NCI-H2196 treated with DMSO at 0.1 percent for 48 hours (cell line): ENCODE results near the gene NFATC3.

ENCODE experiments used
- DNase-seq: peaks from one replicate; lab custom pipeline; 2025; ENCODE audit not compliant: unreplicated experiment; lab: John Stamatoyannopoulos, UW

Gene NFATC3

DNA sequence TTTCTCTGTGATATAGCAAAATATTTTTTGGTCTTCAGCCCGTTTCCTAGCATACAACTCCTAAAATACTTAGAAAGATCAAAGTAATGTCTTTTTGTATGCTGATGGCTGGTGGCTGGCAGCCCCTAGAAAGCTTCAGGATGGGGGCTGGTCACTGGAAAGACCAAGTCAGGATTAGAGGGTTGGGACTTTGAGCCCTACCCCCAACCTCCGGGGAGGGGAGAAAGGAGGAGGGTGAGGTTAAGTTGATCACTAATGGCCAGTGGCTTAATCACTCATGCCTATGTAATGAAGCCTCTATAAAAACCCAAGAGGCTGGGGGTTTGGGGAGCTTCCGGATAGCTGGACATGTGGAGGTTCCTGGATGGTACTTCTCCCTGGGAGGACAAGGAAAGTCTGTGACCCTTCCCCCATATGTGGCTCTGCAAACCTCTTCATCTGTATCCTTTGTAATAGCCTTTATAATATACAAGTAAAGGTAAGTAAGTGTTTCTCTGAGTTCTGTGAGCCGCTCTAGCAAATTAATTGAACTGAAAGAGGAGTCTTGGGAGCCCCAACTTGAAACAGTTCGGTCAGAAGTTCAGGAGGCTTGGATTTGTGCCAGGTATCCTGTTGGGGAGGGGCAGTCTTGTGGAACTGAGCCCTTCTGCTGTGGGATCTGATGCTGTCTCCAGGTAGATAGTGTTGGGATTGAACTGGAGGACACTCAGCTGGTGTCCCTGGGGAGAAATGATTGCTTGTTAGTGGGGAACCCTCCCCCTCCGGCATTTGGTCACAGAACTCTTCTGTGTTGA is 182.6 kb downstream of the NFATC3 start:
- DNase-seq: no peak

DNA sequence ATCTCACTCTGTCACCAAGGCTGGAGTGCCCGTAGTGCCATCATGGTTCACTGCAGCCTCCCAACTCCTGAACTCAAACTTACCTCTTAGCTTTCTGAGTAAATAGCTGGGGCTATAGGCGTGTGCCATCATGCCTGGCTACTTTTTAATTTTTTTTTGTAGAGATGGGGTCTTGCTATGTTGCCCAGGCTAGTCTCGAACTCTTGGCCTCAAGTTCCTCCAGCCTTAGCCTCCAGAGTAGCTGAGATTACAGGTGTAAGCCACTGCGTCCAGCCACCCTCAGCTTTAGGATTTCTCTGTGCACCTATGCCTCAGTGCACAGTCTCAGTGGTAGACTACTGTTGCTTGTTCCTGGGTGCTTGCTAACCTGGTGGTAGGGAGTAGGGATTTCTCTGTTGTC is 184.6 kb downstream of the NFATC3 start:
- no peak for DNase-seq

DNA sequence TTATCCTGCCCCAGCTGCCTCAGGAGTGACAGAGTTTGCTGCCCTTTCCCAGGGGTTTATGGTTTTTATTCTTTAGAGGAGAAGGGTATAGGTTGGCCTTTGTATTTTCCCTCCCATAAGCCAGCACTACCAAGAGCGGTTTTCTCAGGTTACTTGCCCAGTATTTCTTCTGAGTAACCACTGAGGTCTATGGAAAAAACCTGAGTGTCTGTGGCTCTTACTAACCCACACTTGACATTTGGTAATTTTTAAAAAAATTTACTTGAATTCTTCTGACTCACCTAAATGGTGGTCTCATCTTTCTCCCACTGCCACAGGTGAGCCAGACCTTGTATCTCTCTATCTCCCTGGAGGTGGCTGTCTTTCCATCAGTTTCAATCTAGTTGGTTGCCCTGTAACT is 185.2 kb downstream of the NFATC3 start:
- no peak for DNase-seq

DNA sequence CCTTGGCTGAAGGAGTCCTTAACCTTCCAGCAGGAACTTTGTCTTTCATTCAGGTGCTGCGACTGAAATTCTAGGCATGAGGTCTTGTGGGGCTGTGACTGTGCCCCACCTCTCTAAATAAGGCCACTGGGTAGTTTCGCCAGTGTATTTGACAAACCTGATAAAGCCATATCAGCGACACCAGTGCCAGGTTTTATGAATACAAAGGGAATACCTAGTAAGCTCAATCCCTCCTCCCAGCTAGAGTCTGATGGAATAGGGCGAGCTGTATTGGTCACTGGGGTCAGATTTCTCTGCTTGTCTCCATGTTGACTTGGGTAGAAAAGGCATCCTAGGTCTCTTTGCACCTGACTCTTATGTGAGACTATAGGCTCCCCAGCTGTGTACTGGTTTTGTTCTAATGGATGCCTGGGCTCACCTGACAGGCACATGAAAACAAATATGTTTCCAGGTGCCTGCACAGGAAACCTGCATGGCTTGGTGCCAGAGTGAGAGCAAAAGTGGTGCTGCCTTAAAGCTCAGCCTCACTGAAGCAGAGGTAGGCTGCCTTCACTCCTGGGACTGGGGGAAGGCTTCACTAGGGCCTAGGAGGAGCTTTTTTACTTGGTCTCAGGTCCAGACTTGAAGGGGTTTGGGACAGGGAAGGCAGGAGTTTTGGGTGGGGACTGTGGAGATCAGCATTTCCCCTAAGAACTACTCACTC is 187.5 kb downstream of the NFATC3 start:
- DNase-seq: peak; percentile 49

DNA sequence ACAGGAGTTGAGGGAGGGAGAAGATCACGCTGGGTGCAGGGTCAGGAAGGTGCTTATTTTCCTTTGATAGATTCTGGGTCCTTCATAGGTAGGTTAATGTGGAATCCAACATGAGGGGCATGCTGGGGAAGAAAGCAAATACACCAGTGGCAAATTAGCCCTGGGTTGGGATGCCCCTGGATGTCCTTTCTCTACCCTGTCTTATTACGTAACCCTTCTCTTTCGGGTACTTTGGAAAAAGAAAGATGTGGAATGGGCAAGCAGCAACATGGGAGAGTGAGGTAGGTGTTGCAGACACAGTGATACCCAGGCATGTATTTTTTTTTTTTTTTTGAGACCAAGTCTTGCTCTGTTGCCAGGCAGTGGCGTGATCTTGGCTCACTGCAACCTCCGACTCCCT is 188.3 kb downstream of the NFATC3 start:
- DNase-seq: no peak

DNA sequence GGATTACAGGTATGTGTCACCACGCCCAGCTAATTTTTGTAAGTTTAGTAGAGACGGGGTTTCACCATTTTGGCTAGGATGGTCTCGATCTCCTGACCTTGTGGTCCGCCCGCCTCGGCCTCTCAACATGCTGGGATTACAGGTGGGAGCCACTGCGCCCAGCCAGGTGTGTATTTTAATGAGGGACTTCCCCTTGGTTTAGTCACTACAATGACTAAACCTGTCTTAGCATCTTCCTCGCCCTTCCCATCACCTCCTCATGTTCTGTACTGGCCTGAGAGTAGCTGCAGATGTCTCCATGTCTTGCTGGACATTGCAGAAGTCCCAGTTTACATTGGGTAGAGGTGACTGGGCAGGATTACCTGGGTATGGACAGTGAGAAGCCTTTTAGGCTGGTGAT is 188.7 kb downstream of the NFATC3 start:
- no peak for DNase-seq

DNA sequence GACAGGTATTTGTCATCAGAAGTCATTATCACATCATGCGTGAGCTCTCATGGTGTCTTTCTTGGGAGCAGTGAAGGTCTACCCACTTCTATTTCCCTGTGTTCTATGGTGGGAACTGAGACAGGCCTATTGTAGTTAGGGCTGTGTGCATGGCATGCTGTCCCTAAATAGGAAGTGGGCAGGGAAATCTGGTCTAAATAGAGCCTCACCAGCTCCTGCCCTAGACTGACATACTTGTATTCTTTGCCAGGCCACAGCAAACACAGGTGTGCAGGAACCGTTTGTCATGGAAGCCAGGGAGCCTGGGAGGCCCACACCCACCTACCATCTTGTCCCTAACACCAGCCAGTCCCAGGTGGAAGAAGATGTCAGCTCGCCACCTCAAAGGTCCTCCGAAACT is 189.3 kb downstream of the NFATC3 start:
- DNase-seq: no peak

DNA sequence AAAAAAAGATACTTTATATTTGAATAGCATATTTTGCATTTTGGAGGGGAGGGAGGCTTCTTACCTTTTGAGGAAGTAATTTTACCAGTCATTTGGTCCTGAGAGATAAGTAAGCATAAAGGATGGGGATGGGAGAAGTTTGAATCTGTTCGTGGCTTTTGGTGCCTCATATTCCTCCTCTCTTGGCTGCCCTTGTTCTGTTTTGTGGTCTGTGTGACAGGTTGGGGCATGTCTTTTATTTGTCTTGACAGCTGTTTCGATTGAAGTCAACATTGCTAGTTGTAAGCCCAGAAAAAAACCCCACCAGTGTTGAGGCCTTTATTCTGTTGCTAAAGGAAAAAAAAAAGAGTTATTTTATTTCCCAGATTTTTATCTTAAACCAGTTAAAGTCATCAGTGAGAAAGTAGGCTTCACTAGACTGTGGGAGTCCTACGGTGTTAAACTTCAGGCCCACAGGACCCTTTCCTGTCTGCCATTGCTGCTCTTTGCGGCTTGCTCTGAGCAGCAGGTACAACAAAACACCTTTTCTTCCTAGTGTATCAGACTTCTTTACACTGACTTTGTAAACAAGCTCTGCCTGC is 190.5 kb downstream of the NFATC3 start:
- DNase-seq: peak; percentile 9

DNA sequence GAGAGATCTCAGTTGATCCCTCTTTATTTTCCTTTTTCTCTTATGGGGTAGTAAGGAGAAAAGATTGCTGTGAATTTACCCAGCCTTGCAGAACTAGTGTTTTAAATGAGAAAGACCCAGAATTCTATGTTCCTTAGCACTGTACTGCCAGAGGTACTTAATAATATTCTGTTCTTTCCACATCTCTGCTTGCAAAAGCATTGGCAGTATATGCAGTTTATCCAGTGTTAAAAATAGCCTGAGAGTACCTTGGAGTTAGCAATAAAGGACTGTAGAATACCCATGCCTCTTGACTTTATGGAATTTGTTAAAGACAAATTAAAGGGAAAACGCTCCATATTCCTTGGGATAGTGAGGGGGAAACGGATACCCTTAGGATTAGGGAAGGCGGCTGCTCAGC is 191.1 kb downstream of the NFATC3 start:
- no peak for DNase-seq
